GM23338 (cell line): ENCODE measurements around the gene FTCD.

Source experiments
- CREB1 ChIP-seq: fragments of 250-450 bp; sonication (Bioruptor Pico); IDR thresholded peaks from 2 replicates; pipeline ENCODE4 v1.5.0; 2020; ENCODE audit warnings: low read depth, mild to moderate bottlenecking, moderate library complexity
- EZH2 ChIP-seq: fragments of 200-600 bp; sonication (generic); IDR thresholded peaks from one replicate; pipeline ENCODE4 v1.8.0; 2017; ENCODE audit warnings: antibody characterized with exemption, mild to moderate bottlenecking, low read depth; ENCODE audit not compliant: unreplicated experiment
- EZH2phosphoT487 ChIP-seq: fragments of 200-600 bp; sonication (generic); IDR thresholded peaks from one replicate; pipeline ENCODE4 v1.8.1; 2018; ENCODE audit warnings: antibody characterized with exemption; ENCODE audit not compliant: unreplicated experiment
- JUNB ChIP-seq: IDR thresholded peaks from one replicate; pipeline ENCODE4 v1.6.1; 2016; ENCODE audit warnings: antibody characterized with exemption; ENCODE audit not compliant: unreplicated experiment
- NANOG ChIP-seq: IDR thresholded peaks from 2 replicates; pipeline ENCODE4 v1.6.1; 2016; ENCODE audit warnings: antibody characterized with exemption, borderline replicate concordance
- POLR2AphosphoS5 ChIP-seq: IDR thresholded peaks from 2 replicates; pipeline ENCODE4 v1.6.1; 2016; ENCODE audit warnings: antibody characterized with exemption, low read depth
- STAT1 ChIP-seq: IDR thresholded peaks from one replicate; pipeline ENCODE4 v1.6.1; 2016; ENCODE audit warnings: antibody characterized with exemption; ENCODE audit not compliant: unreplicated experiment
- ZNF114 ChIP-seq: fragments of 250-450 bp; sonication (Bioruptor Pico); IDR thresholded peaks from 2 replicates; pipeline ENCODE4 v1.5.0; 2020; ENCODE audit warnings: mild to moderate bottlenecking, moderate library complexity
- ZNF331 ChIP-seq: fragments of 250-450 bp; sonication (Bioruptor Pico); IDR thresholded peaks from 2 replicates; pipeline ENCODE4 v1.5.0; 2020; ENCODE audit warnings: low read depth, mild to moderate bottlenecking, moderate library complexity
- TF ChIP-seq, protein P1 (sequence below), 2 experiments: fragments of 200-600 bp in 1 of 2; sonication (generic) in 1 of 2; conservative IDR thresholded peaks; 2 replicates each; pipeline versions ENCODE4 v1.5.1 to v1.6.1; 2016 to 2017; ENCODE audit warnings: antibody characterized with exemption in 2 of 2, low read depth in 2 of 2, mild to moderate bottlenecking in 2 of 2, moderate library complexity in 1 of 2
- TF ChIP-seq, protein P2 (sequence below): IDR thresholded peaks from 2 replicates; pipeline ENCODE4 v1.6.1; 2016; ENCODE audit warnings: antibody characterized with exemption
- TF ChIP-seq, protein P3 (sequence below): IDR thresholded peaks from one replicate; pipeline ENCODE4 v1.6.1; 2018; ENCODE audit warnings: antibody characterized with exemption; ENCODE audit not compliant: unreplicated experiment
- TF ChIP-seq, protein P4 (sequence below): fragments of 250-450 bp; sonication (Bioruptor Pico); IDR thresholded peaks from 2 replicates; pipeline ENCODE4 v1.5.0; 2020; ENCODE audit warnings: mild to moderate bottlenecking, moderate library complexity

DNA sequence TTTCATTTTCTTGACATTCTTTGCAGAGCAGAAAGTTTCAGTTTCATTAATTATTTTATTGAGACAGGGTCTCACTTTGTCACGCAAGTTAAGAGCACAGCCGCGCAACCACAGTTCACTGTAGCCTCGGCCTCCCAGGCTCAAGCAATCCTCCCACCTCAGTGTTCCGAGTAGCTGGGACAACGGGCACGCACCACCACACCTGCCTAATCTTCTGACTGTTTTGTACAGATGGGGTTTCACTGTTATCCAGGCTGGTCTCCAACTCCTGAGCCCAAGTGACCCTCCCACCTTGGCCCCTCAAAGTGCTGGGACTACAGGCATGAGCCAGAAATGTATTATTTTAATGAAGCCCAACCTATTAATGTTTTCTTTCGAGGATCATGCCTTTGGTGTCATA lies 31.9 kb upstream of the FTCD start:
- TF ChIP-seq POLR2AphosphoS5 (no peak), EZH2 (no peak), CREB1 (no peak), EZH2phosphoT487 (no peak), NANOG (no peak), JUNB (no peak), ZNF331 (no peak), STAT1 (no peak), ZNF114 (no peak)
- TF ChIP-seq, protein P1, sequence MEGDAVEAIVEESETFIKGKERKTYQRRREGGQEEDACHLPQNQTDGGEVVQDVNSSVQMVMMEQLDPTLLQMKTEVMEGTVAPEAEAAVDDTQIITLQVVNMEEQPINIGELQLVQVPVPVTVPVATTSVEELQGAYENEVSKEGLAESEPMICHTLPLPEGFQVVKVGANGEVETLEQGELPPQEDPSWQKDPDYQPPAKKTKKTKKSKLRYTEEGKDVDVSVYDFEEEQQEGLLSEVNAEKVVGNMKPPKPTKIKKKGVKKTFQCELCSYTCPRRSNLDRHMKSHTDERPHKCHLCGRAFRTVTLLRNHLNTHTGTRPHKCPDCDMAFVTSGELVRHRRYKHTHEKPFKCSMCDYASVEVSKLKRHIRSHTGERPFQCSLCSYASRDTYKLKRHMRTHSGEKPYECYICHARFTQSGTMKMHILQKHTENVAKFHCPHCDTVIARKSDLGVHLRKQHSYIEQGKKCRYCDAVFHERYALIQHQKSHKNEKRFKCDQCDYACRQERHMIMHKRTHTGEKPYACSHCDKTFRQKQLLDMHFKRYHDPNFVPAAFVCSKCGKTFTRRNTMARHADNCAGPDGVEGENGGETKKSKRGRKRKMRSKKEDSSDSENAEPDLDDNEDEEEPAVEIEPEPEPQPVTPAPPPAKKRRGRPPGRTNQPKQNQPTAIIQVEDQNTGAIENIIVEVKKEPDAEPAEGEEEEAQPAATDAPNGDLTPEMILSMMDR (conservative IDR thresholded peaks at IDR 0.05; ENCODE audit: low read depth in 2 of 2) = no peak
- TF ChIP-seq, protein P2, sequence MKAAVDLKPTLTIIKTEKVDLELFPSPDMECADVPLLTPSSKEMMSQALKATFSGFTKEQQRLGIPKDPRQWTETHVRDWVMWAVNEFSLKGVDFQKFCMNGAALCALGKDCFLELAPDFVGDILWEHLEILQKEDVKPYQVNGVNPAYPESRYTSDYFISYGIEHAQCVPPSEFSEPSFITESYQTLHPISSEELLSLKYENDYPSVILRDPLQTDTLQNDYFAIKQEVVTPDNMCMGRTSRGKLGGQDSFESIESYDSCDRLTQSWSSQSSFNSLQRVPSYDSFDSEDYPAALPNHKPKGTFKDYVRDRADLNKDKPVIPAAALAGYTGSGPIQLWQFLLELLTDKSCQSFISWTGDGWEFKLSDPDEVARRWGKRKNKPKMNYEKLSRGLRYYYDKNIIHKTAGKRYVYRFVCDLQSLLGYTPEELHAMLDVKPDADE = no peak
- TF ChIP-seq, protein P3, sequence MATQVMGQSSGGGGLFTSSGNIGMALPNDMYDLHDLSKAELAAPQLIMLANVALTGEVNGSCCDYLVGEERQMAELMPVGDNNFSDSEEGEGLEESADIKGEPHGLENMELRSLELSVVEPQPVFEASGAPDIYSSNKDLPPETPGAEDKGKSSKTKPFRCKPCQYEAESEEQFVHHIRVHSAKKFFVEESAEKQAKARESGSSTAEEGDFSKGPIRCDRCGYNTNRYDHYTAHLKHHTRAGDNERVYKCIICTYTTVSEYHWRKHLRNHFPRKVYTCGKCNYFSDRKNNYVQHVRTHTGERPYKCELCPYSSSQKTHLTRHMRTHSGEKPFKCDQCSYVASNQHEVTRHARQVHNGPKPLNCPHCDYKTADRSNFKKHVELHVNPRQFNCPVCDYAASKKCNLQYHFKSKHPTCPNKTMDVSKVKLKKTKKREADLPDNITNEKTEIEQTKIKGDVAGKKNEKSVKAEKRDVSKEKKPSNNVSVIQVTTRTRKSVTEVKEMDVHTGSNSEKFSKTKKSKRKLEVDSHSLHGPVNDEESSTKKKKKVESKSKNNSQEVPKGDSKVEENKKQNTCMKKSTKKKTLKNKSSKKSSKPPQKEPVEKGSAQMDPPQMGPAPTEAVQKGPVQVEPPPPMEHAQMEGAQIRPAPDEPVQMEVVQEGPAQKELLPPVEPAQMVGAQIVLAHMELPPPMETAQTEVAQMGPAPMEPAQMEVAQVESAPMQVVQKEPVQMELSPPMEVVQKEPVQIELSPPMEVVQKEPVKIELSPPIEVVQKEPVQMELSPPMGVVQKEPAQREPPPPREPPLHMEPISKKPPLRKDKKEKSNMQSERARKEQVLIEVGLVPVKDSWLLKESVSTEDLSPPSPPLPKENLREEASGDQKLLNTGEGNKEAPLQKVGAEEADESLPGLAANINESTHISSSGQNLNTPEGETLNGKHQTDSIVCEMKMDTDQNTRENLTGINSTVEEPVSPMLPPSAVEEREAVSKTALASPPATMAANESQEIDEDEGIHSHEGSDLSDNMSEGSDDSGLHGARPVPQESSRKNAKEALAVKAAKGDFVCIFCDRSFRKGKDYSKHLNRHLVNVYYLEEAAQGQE = no peak
- TF ChIP-seq, protein P4, sequence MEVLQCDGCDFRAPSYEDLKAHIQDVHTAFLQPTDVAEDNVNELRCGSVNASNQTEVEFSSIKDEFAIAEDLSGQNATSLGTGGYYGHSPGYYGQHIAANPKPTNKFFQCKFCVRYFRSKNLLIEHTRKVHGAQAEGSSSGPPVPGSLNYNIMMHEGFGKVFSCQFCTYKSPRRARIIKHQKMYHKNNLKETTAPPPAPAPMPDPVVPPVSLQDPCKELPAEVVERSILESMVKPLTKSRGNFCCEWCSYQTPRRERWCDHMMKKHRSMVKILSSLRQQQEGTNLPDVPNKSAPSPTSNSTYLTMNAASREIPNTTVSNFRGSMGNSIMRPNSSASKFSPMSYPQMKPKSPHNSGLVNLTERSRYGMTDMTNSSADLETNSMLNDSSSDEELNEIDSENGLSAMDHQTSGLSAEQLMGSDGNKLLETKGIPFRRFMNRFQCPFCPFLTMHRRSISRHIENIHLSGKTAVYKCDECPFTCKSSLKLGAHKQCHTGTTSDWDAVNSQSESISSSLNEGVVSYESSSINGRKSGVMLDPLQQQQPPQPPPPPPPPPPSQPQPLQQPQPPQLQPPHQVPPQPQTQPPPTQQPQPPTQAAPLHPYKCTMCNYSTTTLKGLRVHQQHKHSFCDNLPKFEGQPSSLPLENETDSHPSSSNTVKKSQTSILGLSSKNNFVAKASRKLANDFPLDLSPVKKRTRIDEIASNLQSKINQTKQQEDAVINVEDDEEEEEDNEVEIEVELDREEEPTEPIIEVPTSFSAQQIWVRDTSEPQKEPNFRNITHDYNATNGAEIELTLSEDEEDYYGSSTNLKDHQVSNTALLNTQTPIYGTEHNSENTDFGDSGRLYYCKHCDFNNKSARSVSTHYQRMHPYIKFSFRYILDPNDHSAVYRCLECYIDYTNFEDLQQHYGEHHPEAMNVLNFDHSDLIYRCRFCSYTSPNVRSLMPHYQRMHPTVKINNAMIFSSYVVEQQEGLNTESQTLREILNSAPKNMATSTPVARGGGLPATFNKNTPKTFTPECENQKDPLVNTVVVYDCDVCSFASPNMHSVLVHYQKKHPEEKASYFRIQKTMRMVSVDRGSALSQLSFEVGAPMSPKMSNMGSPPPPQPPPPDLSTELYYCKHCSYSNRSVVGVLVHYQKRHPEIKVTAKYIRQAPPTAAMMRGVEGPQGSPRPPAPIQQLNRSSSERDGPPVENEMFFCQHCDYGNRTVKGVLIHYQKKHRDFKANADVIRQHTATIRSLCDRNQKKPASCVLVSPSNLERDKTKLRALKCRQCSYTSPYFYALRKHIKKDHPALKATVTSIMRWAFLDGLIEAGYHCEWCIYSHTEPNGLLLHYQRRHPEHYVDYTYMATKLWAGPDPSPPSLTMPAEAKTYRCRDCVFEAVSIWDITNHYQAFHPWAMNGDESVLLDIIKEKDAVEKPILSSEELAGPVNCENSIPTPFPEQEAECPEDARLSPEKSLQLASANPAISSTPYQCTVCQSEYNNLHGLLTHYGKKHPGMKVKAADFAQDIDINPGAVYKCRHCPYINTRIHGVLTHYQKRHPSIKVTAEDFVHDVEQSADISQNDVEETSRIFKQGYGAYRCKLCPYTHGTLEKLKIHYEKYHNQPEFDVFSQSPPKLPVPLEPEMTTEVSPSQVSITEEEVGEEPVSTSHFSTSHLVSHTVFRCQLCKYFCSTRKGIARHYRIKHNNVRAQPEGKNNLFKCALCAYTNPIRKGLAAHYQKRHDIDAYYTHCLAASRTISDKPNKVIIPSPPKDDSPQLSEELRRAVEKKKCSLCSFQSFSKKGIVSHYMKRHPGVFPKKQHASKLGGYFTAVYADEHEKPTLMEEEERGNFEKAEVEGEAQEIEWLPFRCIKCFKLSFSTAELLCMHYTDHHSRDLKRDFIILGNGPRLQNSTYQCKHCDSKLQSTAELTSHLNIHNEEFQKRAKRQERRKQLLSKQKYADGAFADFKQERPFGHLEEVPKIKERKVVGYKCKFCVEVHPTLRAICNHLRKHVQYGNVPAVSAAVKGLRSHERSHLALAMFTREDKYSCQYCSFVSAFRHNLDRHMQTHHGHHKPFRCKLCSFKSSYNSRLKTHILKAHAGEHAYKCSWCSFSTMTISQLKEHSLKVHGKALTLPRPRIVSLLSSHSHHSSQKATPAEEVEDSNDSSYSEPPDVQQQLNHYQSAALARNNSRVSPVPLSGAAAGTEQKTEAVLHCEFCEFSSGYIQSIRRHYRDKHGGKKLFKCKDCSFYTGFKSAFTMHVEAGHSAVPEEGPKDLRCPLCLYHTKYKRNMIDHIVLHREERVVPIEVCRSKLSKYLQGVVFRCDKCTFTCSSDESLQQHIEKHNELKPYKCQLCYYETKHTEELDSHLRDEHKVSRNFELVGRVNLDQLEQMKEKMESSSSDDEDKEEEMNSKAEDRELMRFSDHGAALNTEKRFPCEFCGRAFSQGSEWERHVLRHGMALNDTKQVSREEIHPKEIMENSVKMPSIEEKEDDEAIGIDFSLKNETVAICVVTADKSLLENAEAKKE = no peak
